ENCODE results near the gene TMOD2. TPM values are rescaled to one million over a fixed set of nuclear protein-coding genes. Genes with fewer than 3 reads are reported as not detected.

The TMOD2 gene
- total RNA-seq, 2 donors from 2014 or later, result 2.8 to 3.6 TPM

DNA sequence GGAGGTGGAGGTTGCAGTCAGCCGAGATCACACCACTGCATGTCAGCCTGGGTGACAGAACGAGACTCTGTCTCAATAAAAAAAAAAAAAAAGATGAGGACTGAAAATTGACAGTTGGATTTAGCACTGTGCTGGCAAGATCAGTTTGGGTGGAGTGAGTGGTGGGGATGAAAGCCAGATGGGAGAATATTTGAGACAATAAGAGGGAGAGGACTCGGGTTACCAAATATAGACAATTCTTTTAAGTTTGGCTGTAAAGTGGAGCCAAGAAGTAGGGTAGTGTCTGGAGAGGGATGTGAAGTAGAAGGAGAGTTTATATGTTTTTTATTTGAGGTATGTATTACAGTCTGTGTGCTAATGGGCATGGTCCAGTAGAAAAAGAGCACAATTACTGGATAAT, 98.5 kb downstream of the TMOD2 start:
- H3K9me3 Mint-ChIP-seq, result no peaks in the 10 kb centered on the region
- ATAC-seq (no peak), DNase-seq (ENCODE audit: low spot score in 2 of 2) (no peak)
- H3K27ac Mint-ChIP-seq, result no peak overlapping the region
- H3K36me3 Mint-ChIP-seq, result peaks cover 0 to 14% of the 10 kb centered on the region in 2 donors

- H3K36me3 Mint-ChIP-seq, result peaks cover under 1 to 6% of the 10 kb centered on the region in 2 donors
- no peak overlapping the region for H3K27ac Mint-ChIP-seq
- H3K9me3 Mint-ChIP-seq, result peaks cover 0 to under 1% of the 10 kb centered on the region in 2 donors
- no peak for DNase-seq (ENCODE audit: low spot score in 2 of 2)
- ATAC-seq, result no peak
Measured at GRCh38 chr15:51853998-51854397, 102.6 kb downstream of the TMOD2 start.

DNA sequence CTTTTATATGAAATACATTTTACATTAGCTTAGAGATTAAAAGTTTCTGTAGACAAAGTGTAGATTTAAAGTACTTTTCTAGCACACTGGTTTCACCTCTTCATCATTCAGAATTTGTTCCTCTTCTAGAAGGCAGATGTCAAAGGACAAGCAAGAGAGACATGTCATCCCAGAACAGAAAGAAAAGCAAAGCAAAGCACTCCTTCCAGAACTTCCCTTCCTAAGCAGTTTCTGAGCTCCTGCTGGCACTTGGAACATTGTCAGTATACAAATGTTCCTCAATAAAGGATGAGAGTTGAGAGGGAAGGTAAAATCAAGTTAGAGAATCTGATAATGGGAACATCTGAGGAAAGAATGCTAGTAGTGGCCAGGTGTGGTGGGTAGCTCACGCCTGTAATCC, 104.2 kb downstream of the TMOD2 start:
- peaks cover 0 to 3% of the 10 kb centered on the region in 2 donors for H3K9me3 Mint-ChIP-seq
- peaks cover 4 to 15% of the 10 kb centered on the region in 2 donors for H3K36me3 Mint-ChIP-seq
- no peak for DNase-seq (ENCODE audit: low spot score in 2 of 2)
- ATAC-seq, result no peak
- no peak overlapping the region for H3K27ac Mint-ChIP-seq

DNA sequence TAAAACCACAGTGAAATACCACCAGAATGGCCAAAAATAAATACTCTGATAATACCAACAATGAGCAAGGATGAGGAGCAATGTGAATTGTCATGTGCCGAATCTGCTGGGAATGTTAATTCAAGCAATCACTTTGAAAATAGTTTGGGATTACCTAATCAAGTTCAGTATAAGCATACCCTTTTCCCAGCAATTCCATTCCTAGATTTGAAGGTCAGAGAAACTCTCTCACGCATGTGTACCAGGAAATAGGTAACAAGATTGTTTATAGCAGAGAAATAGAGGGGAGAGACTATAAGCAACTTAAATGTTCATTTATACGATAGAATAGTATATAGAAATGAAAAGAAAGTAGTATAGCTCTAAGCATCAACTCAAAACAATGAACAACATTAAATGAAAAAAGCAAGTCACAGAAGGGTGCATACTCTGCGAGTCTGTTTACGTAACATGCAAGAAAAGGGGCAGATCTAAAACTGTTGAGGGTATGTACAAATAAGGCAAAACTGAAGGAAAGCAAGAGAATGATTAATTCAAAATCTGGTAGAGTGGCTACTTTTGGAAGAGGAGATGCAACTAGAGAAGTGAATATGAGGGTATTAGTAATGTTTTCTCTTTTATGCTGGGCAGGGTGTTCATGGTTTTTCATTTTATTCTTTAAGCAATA, 105.5 kb downstream of the TMOD2 start:
- ATAC-seq, result no peak
- H3K9me3 Mint-ChIP-seq, result peaks cover 0 to 3% of the 10 kb centered on the region in 2 donors
- H3K27ac Mint-ChIP-seq, result no peak overlapping the region
- peaks cover 4 to 20% of the 10 kb centered on the region in 2 donors for H3K36me3 Mint-ChIP-seq
- no peak for DNase-seq (ENCODE audit: low spot score in 2 of 2)

DNA sequence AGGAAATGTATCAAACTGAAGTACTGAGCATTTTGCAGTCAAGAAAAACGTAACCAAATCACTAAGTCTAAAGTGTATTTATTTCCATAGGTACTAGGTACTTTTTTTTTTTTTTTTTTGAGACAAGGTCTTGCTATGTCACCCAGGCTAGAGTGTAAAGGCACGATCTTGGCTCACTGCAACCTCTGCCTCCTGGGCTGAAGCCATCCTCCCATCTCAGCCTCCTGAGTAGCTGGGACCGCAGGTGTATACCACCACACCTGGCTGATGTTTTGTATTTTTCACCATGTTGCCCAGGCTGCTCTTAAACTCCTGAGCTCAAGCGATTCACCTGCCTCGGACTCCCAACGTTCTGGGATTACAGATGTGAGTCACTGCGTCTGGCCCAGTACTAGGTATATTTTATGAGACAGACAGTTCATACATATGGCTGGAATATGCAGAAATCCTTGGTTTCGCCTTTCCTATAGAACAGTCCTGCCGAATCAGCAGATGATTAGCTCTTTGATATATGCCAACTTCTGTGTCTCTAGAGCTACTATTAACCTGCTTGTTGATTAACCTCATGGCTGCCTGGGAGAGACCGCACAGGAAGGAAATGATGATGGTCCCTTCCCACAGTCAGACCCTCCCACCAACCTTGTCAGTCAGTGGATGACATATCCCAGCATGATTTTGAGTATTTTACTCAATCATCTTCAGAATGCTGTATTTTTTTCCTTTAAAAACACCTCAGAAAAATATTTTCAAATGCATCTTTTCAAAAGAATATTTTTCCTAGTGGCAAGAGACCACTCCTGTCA, 110.4 kb downstream of the TMOD2 start:
- DNase-seq (ENCODE audit: low spot score in 2 of 2) (peak in 1 of 2 donors; percentile 23), ATAC-seq (peak; percentile 57 to 78)
- Mint-ChIP-seq H3K36me3 (peaks cover 20 to 40% of the 10 kb centered on the region in 2 donors), H3K9me3 (peaks cover 0 to 3% of the 10 kb centered on the region in 2 donors), H3K27ac (peak overlapping the region; percentile 88 to 92)

GRCh38 chr15:51863131-51863530, 111.7 kb downstream of the TMOD2 start:
- Mint-ChIP-seq H3K36me3 (peaks cover 20 to 43% of the 10 kb centered on the region in 2 donors), H3K9me3 (peaks cover 0 to 3% of the 10 kb centered on the region in 2 donors), H3K27ac (peak overlapping the region; percentile 7 to 88)
- ATAC-seq (no peak), DNase-seq (ENCODE audit: low spot score in 2 of 2) (no peak)

DNA sequence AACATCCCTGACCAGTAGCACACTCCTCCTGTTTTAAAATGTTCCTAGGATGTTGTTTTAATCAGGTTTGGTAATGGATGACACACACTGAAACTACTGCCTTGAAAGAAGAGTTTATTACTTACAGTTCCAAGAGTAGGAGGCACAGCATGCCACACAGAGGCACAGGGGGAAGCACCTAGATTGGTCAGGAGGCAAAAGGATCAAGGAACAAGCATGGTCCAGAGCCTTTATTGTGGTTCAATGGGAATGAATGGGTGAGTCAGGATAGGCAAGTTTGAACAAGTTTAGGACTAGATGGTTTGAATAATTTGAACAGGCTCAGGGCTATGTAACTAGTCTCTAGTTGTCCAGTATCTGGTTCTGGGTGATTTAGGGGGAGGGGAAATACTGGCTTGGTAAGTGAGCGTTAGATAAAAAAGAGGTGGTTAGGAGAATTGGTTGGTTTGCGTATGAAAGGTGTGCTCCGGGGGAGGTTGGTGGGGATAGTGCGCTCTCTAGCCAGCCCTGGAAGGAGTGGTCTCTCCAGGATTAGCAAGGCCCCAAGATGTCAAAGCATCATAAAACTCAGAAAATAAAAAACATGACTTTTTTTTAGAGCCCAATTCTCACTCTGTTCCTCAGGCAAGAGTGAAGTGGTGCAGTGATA, 113.1 kb downstream of the TMOD2 start:
- ATAC-seq (peak; percentile 82 to 94), DNase-seq (ENCODE audit: low spot score in 2 of 2) (peak; percentile 33 to 65)
- Mint-ChIP-seq H3K27ac (peak overlapping the region; percentile 25 to 88), H3K36me3 (peaks cover 21 to 44% of the 10 kb centered on the region in 2 donors), H3K9me3 (no peaks in the 10 kb centered on the region)

DNA sequence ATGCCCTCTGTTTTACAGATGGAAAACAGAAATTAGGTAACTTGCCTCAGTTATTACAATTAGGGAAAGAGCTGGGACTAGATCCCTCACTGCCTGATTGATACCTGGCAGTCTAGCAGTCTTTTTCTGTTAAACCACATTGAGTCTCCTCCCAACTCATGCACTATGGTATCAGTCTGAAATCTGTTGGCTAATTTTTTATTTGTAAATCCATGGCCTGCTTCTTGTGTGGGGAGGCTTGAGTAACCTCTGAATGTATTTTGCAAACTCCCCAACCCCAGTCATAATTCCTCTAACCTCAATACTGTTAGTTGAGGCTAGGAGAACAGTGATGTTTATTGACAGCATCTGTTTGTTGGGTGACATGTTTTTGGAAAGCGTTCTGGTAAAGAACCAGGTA, 113.9 kb downstream of the TMOD2 start:
- ATAC-seq, result no peak
- no peaks in the 10 kb centered on the region for H3K9me3 Mint-ChIP-seq
- peaks cover 26 to 41% of the 10 kb centered on the region in 2 donors for H3K36me3 Mint-ChIP-seq
- H3K27ac Mint-ChIP-seq, result peak overlapping the region in 1 of 2 donors; percentile 88
- no peak for DNase-seq (ENCODE audit: low spot score in 2 of 2)

Other genes with a start within 250 kb of the TMOD2 start
- 10 to 100 TPM in 1 of 2 donors, 1 to 10 TPM in 1; 2.3 to 15.6 TPM for gene DMXL2, start 128.8 kb upstream of the TMOD2 start, total RNA-seq
- gene SCG3, start 70.1 kb upstream of the TMOD2 start, total RNA-seq, result under 1 TPM in 1 of 2 donors, not detected in 1; 0.11 TPM
- gene LYSMD2, start 13.9 kb upstream of the TMOD2 start, total RNA-seq, result 10 to 100 TPM; 10.7 to 16.5 TPM
- gene TMOD3, start 78.1 kb downstream of the TMOD2 start, total RNA-seq, result 10 to 100 TPM; 53.9 to 56.3 TPM
- 10 to 100 TPM; 15.4 to 31.2 TPM for gene LEO1, start 220.2 kb downstream of the TMOD2 start, total RNA-seq

All from activated naive CD4-positive, alpha-beta T cell treated with anti-CD3 and anti-CD28 coated beads, Interleukin-2, amount 50 U/mL, for 72 hours (primary cell).